HG02588 (cell line): Measurements from ENCODE around the gene TMEM53.

Experiments used
- ATAC-seq: cut with Tn5 transposase; IDR thresholded peaks from one replicate; pipeline ENCODE4 v1.9.1; 2021; ENCODE audit warnings: mild to moderate bottlenecking, moderate library complexity; ENCODE audit not compliant: unreplicated experiment

The TMEM53 gene

GRCh38 chr1:44606701-44607281, 67.5 kb downstream of the TMEM53 start:
- ATAC-seq = no peak

- no peak for ATAC-seq
Observed at GRCh38 chr1:44605914-44606615, 68.2 kb downstream of the TMEM53 start.

DNA sequence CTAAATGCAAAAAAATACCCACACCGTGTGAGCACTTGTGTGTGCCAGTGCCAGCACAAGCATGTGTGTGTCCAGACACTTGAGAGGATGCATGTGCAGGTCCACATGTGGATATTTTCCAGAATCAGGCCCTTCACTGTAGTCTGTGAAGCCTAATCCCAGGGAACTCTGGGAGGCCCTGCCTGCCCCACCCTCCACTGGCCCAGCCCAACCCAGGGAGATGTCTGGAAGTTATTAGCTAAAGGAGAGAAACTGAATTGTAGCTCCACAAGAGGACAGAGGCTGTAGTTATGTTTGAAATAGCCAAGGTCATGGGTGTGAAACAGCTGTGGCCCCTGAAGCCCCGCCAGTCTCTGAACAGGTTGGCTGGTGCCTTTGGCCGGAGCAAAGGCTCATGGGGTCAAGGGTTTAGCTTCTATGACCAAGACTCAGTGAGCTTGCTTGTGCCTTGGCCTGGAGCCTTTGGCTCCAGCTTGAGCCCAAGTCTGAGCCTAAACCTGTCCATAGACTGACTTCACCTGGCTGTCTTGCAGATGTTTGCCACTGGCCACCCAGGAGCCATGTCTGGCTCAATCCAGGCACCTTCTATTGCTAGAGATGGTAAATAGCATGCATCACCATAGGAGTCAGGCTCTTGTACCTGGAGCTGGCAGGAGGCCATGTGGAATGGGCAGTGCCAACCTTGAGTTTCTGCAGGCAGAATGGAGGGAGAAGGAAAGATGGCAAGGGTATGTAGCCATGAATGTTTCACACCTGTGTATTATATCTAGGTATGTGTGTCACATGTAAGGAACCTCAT, 69.9 kb downstream of the TMEM53 start:
- no peak for ATAC-seq

- ATAC-seq = no peak
Observed at GRCh38 chr1:44603718-44604117, 70.6 kb downstream of the TMEM53 start.
